GM12865 (cell line): ENCODE results near the gene LMF2.

Experiments used
- DNase-seq: peaks from one replicate; pipeline ENCODE4 v3.0.0; 2010; ENCODE audit warnings: low read depth
- H3K4me3 ChIP-seq: 2 replicates; pipeline ENCODE4 v1.5.1; 2011; ENCODE audit warnings: mild to moderate bottlenecking, low read depth, low read length, control low read depth
- CTCF ChIP-seq: IDR thresholded peaks from 2 replicates; pipeline ENCODE4 v1.5.1; 2011; ENCODE audit warnings: low read length, control low read depth, low read depth, inconsistent platforms; ENCODE audit not compliant: insufficient read depth; ENCODE audit errors: missing control alignments

LMF2 gene

DNA sequence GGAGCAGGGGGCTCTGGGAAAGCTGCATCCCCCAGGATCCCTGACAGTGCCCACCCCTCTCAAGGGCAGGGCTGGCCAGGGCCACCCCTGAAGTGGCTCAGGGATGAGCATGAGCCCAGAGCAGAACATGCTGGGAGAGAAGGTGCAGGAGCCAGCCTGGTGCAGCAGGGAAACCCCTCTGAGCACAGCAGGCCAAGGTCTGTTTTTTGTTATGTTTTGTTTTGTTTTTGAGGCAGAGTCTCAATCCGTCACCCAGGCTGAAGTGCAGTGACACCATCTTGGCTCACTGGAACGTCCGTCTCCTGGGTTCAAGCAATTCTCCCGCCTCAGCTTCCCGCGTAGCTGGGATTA lies 31.9 kb downstream of the LMF2 start:
- no peak overlapping the region for H3K4me3 ChIP-seq
- DNase-seq, result no peak
- TF ChIP-seq CTCF, result no peak

GRCh38 chr22:50474710-50475651 lies 32.5 kb downstream of the LMF2 start, which contains the start of gene SBF1:
TSS of gene SBF1 (minus strand) at chr22:50475035. CDS start at chr22:50474840, 195 bp downstream.
- H3K4me3 ChIP-seq, result peak within 1 kb of the TSS; percentile 71

DNA sequence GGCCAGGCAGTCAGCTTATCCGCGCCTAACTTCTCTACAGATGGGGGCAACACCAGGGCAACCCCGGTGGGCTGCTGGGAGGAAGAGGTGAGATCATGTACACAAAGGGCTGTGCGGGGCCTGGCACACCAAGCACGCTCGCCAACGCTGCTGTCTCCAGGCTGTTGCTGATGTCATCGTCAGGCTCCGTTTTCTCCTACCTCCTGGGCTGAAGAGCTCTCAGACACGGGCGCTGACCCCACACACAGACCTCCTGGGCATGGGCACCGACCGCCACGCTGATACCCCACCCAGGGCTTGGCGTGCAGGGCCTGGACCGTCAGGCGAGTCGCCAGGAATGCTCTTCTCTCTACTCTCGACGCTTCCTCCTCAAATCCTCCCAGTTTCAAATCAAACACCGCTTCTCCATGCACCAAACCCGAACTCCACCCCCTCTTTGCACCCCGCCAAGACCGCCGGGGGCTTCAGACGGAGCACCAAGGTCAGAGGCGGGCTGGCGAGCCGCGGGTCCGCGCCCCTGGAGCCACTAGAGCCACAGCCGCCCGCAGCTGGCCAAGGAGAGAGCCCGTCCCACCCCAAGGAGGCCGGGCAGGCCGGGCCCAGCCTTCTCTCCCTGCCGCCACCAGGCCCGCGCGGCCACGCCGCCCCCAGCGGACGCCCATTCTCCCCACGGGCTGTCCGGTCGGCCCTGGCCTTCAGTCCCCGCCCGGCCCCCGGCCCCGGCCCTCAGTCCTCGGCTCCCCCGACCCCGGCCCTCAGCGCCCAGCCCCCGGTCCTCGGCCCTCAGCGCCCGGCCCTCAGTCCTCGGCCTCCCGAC lies 33.4 kb downstream of the LMF2 start:
- DNase-seq, result peak; percentile 25
- no peak for TF ChIP-seq CTCF

More at GRCh38 chr22:50474710-50475651, 32.5 kb downstream of the LMF2 start, which contains the start of gene SBF1:
- TF ChIP-seq CTCF, result no peak
- peak; percentile 94 for DNase-seq

DNA sequence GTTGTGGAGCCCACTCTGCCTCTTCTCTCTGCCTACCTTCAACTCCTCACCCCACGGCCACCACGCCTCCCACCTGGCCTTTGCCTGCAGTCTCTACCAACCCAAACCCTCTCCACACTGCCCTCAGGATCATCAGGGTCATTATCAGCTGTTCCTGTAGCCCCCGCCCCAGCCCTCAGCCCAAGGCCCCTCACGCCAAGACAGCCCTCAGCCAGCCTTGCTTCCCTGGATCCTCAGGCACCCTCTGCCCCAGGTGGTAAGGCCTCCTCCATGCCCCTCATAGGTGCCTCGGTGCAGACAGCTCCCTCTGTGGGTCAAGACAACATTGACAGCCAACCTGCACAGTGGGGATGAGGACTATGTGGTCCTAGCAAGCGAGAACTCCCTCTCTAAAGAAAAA lies 34.4 kb downstream of the LMF2 start:
- DNase-seq, result peak; percentile 65
- peak; percentile 65 for TF ChIP-seq CTCF
- no peak overlapping the region; the same call in 1 of the 2 replicates for H3K4me3 ChIP-seq

More for the DNA sequence above, 33.4 kb downstream of the LMF2 start:
- H3K4me3 ChIP-seq, result peak overlapping the region; percentile 71

- no peak for TF ChIP-seq CTCF
- no peak for DNase-seq
- H3K4me3 ChIP-seq, result no peak overlapping the region
These were observed 35.5 kb downstream of the LMF2 start for GRCh38 chr22:50471962-50472361.

GRCh38 chr22:50471197-50471847 lies 36.2 kb downstream of the LMF2 start:
- H3K4me3 ChIP-seq, result no peak overlapping the region
- DNase-seq, result no peak
- TF ChIP-seq CTCF, result no peak
